Fibroblast of skin of right biceps (primary cell): ENCODE results near the gene PPP1R2B.
"Not testable (repeated sequence)": the region's sequence is repeated elsewhere in the genome, so short reads cannot be mapped to it uniquely, and the experiment has no call there.

Source experiments
- DNase-seq: peaks from one replicate; pipeline ENCODE4 v3.0.0-alpha.2; 2013

The PPP1R2B gene

GRCh38 chr5:156850206-156850751, at the start of gene PPP1R2B:
Gene PPP1R2B, plus strand, starts transcription at chr5:156850295. Its CDS starts 268 bp downstream, at chr5:156850563.
- no peak for DNase-seq

DNA sequence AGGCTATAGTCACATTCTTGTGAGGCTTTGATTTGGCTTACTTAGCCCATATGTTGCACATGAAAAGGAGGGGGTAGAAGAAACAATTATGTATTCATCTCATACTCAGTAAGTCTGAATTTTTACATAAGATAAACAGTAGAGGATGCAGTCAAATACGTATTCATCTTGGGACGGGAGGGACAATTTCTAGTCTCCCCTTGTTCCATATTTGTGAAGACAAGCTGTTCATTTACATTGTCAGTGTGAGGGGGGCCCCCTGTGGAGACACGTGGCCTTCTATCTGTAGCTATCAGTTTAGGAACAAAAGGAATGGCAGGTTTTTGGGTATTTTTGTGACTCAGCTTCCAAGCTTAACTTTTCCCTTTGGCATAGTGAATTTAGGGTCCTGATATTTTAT, 49.2 kb upstream of the PPP1R2B start:
- DNase-seq, result peak; percentile 20

GRCh38 chr5:156802501-156802900, 47.6 kb upstream of the PPP1R2B start:
- DNase-seq, result no peak

GRCh38 chr5:156803404-156803803, 46.7 kb upstream of the PPP1R2B start:
- DNase-seq, result no peak

- no peak for DNase-seq
These were observed 37.1 kb upstream of the PPP1R2B start for GRCh38 chr5:156812959-156813358.

- DNase-seq, result peak; percentile 38
These were observed 34.0 kb upstream of the PPP1R2B start for GRCh38 chr5:156815988-156816599.

GRCh38 chr5:156819537-156819936, 30.6 kb upstream of the PPP1R2B start:
- peak; percentile 11 for DNase-seq

DNA sequence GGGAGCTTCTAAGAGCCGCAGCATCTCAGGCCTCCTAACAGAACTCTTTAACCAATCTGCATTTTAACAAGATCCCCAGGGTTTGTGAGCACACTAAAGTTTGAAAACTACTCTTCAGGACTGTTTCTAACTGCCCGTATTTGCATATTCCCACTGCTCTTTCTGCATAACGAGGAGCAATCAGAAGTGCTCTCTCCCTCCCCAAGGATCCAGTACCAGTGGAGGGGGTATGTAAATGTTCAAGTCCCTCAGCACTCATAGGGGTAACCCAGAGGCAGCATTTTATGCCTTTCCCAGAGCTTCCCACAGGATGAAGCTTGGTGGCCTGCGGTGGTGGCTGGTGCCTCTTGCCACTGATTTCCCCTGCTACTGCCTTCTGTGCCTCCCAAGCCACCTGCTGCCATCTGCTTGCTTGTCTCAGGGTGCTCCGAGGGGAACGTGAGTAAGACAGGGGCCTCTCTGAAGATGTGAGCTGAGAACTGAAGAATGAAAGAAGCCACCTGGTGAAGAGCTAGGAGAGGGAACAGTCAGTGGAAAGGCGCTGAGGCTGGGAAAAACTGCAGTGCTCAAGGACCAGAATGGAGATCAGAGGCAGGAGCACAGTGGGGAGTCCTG, 30.0 kb upstream of the PPP1R2B start:
- DNase-seq, result no peak

- DNase-seq, result no peak
These were observed 25.9 kb upstream of the PPP1R2B start for GRCh38 chr5:156824241-156824640.

GRCh38 chr5:156824800-156825199, 25.3 kb upstream of the PPP1R2B start:
- DNase-seq, result peak; percentile 51

- DNase-seq, result no peak
These were observed 24.4 kb upstream of the PPP1R2B start for GRCh38 chr5:156825688-156826087.

- no peak for DNase-seq
These were observed 23.9 kb upstream of the PPP1R2B start for GRCh38 chr5:156826150-156826549.

DNA sequence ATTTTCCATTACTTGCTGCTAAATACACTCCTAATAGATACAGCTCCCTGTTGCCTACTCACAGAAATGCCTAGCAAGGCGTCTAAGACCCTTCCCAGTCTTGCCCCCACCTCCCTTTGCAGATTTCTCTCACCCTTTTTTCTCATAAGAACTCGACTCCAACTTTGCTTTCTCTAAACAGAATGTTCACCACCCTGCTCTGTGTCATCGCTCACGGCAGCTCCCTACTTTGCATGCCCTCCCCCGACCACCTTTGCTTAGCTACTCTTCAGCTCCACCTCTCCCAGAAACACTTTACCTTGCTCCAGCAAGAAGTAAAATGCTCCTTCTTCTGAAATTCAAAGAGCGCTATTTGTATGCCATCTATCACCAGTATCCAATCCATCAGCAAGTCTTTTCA, 15.2 kb upstream of the PPP1R2B start:
- no peak for DNase-seq

DNA sequence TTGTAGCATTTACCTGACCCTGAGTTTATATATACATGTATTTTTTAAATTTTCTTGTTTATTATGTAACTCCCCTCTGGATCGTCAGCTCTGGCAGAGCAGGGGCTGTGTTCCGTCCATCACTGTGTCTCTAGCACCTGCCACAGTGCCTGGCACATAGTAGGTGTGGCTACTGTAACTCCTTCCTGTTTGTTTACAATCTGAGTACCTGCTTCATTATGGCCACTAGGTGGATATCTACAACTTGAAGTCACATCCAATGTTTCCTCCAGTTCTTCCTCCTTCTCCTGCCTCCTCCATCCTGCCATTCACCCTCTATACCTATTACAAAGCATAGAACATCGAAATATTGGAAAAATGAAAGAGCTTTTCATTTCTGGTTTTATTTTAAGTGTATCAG, 14.2 kb upstream of the PPP1R2B start:
- no peak for DNase-seq

- no peak for DNase-seq
These were observed 13.2 kb upstream of the PPP1R2B start for GRCh38 chr5:156836846-156837245.

GRCh38 chr5:156838961-156839360, 11.1 kb upstream of the PPP1R2B start:
- no peak for DNase-seq

GRCh38 chr5:156841737-156842136, 8.4 kb upstream of the PPP1R2B start:
- DNase-seq, result no peak

GRCh38 chr5:156846914-156847313, 3.2 kb upstream of the PPP1R2B start:
- DNase-seq, result no peak

DNA sequence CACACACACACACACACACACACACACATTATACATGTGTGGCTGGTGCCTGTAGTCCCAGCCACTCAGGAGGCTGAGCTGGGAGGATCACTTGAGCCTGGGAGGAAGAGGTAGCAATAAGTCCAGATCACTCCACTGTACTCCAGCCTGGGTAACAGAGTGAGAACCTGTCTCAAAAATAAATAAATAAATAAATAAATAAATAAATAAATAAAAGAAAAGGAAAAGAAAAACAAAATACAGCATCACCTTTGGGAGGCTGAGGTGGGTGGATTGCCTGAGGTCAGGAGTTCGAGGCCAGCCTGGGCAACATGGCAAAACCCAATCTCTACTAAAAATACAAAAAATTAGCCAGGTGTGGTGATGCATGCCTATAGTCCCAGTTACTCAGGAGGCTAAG, 1.6 kb upstream of the PPP1R2B start:
- not testable (repeated sequence) for DNase-seq

DNA sequence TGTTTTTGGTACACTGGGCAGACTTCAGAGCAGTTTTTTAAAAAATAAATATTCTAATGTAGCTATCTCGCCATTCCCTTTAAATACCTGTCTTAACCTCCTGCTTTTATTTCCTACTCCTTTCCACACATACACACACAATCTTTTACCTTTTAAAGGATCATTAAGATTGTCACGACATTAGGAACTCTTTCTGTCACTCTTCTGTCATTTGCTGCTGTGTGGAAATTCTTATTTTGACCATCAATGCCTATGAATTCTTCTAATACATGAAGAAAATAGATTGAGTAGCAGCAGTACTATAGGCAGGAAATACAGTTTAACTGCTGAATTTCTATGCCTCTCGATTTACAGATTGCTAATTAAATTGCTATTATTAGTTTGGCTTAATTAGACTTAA, 1.8 kb downstream of the PPP1R2B start:
- no peak for DNase-seq

- DNase-seq, result not testable (repeated sequence)
These were observed 3.0 kb downstream of the PPP1R2B start for GRCh38 chr5:156853055-156853454.

DNA sequence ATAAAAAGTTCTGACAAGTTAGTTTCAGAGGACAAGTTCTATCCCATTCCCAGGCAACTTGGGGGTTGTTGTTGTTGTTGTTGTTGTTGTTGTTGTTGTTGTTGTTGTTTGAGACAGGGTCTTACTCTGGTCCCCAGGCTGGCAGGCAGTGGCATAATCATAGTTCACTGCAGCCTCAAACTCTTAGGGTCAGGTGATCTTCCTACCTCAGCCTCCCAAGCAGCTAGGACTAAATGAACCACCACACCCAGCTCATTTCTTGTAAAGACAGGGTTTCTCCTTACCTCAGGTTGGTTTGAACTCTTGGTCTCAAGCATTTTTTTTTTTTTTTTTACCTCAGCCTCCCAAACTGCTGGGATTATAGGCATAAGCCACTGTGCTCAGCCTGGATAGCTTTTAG, 15.3 kb downstream of the PPP1R2B start:
- no peak for DNase-seq

DNA sequence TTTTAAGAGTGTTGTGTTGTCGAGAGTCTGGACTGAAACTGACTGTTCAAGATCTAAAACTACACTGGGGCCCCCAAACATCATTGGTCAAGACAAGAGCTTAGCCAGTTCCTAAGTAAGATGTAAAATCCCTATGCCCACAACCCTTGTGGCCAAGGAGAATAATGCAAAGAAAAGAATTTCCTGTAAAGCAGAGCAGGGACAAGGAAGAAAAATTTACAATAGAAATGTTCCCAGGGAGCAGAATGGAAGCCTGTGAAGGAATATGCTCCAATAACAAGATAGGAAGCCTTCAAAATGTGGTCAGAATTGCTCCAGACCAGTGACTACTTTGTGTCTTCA, 20.4 kb downstream of the PPP1R2B start:
- no peak for DNase-seq

GRCh38 chr5:156871212-156871611, 21.1 kb downstream of the PPP1R2B start:
- no peak for DNase-seq
